ENCODE measurements around the gene SMARCE1. TPM values are rescaled to one million over a fixed set of nuclear protein-coding genes. Genes with fewer than 3 reads are reported as not detected.

Gene SMARCE1
- total and polyA plus RNA-seq, 9 of the 15 experiments (the other 6 are each of a cell fraction or from before 2014, with no cell fraction given), result 64.1 to 142 (median 114) TPM

- TF ChIP-seq ZNF318 (IDR thresholded peaks at IDR 0.05; ENCODE audit: borderline replicate concordance in 1 of 2, low read depth in 1 of 2) (no peak), E2F1 (CRISPR knock-in tag; IDR thresholded peaks at IDR 0.05) (no peak), RBM25 (IDR thresholded peaks at IDR 0.05; ENCODE audit: low read depth, low read length, severe bottlenecking) (peak; percentile 49), FOSL1 (tag; conservative IDR thresholded peaks at IDR 0.05) (peak; percentile 37; the same call in 1 of the 2 replicates), HNRNPUL1 (IDR thresholded peaks at IDR 0.05; ENCODE audit: low read length) (no peak), BCLAF1 (IDR thresholded peaks at IDR 0.05; ENCODE audit: borderline replicate concordance in 1 of 2, control insufficient read depth in 1 of 2, low read depth in 2 of 2, low read length in 1 of 2) (no peak), NR2C1 (IDR thresholded peaks at IDR 0.05) (no peak), NR2C1 (tag; IDR thresholded peaks at IDR 0.05) (peak; percentile 25; the same call in 1 of the 2 replicates), FOXA3 (CRISPR knock-in tag; conservative IDR thresholded peaks at IDR 0.05 in 1 of 2, IDR thresholded peaks at IDR 0.05 in 1 of 2) (no peak), MED1 (CRISPR knock-in tag; IDR thresholded peaks at IDR 0.05; ENCODE audit: borderline replicate concordance) (no peak)
Measured at GRCh38 chr17:40596261-40596919, 51.2 kb downstream of the SMARCE1 start (continued).
